SW 1271 (cell line): ENCODE data around the gene NCOA7.
A peak's percentile ranks its signal among the peaks of the same experiment; 100 is the strongest.
"Not testable (repeated sequence)": the region's sequence is repeated elsewhere in the genome, so short reads cannot be mapped to it uniquely, and the experiment has no call there.

Source experiments
- DNase-seq, 2 experiments: peaks; one replicate each; lab custom pipeline; 2025; lab: John Stamatoyannopoulos, UW

NCOA7 gene

DNA sequence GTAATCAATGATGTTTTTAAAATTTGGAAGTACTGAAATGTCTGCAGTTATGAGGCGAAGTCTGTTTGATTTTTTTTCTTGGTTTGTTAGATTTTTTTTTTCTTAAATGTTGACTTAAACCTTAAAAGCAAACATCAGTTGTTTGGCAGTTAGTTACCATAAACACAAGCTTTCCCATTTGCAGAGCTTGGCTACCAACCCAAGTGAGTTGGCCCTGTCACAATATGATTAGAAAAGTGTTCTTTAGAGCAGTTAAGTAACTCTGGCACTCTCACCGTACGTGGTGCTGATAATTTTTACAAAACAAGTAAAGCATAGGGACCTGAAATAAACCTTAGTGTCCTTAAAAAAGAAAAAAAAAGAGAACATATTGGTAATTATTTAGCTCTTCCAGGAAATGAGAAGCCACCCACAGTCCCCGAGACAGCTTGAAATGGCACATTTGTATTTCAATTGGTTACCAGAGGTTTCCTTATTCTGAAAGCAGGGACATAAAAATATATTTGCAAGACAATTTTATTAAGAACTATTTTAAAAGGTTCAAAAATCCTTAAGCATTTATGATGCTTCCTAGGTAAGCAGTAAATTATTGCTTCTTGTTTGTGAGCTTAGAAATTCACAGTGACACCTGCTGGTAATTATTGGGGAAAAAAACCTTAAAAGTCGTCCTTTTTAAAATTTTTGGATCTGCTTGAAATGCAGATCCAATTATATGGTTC is 37.4 kb upstream of the NCOA7 start:
- DNase-seq, result peak in 1 of 2 experiments; percentile 37

- DNase-seq, result no peak
Measured at GRCh38 chr6:125753937-125754259, 36.9 kb upstream of the NCOA7 start.

DNA sequence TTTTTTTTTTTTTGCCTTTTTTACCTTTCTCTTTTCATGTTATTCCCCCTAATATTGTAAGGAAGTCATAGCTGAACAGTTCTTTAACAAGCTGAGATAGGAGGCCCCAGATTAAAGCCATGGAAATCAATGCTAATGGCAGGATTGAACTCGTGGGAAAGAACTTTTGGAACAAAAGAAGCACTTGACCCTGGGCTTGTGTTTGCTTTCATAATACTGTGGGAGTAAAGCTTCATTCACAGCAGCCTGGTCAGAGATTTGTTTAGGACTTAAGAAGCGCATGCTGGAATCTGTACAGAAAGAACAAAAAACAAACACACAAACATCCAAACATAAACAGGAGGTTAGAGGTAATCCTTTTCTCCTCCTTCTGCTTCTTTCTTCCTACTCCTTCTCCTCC is 36.2 kb upstream of the NCOA7 start:
- DNase-seq, result no peak

GRCh38 chr6:125759184-125759902 is 31.4 kb upstream of the NCOA7 start:
- DNase-seq, result no peak

GRCh38 chr6:125759959-125760457 is 30.8 kb upstream of the NCOA7 start:
- DNase-seq, result no peak

DNA sequence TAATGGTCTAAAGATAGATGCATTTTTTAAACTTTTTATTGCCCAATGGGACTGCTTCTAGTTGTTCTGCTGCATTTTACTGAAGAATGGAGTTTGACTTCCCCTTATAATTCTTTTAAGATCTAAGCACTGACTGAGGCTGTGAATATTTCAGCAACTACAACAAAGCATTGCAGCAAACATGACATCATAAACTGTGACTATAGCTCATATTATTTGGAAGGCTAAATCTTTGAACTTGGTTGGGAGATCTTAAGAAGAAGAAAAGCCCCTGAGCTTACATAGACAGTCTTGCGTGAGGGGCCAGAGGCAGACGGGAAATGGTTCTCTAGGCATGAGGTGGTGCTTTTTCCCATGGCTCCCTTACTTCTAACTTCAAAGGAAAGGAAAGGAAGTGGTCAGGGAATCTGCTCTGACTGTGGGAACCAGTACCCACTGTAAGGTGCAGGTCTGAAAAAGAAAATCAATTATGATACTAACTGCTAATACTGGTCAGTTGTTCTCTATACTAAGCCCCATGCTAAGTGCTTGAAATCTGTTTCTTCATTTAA is 26.6 kb upstream of the NCOA7 start:
- no peak for DNase-seq

- no peak for DNase-seq
Measured at GRCh38 chr6:125765944-125766343, 24.8 kb upstream of the NCOA7 start.

DNA sequence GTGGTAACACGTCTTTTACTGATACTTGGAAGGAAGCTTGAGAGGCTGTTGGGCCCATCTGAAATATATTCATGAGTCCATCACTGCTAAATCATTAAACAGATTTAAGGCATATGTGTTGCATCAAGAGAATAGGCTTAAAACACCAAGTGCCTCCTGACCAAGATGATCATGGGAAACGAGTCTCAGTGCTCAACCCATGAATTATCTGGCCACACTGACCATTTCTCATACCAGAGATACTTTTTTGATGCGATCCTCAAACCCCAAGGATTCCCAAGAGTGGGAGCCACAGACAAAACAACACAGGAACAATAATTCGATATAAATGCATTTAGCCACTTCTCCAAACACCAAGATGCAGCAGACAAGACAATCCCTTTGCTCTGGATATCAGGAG is 24.1 kb upstream of the NCOA7 start:
- DNase-seq, result no peak

DNA sequence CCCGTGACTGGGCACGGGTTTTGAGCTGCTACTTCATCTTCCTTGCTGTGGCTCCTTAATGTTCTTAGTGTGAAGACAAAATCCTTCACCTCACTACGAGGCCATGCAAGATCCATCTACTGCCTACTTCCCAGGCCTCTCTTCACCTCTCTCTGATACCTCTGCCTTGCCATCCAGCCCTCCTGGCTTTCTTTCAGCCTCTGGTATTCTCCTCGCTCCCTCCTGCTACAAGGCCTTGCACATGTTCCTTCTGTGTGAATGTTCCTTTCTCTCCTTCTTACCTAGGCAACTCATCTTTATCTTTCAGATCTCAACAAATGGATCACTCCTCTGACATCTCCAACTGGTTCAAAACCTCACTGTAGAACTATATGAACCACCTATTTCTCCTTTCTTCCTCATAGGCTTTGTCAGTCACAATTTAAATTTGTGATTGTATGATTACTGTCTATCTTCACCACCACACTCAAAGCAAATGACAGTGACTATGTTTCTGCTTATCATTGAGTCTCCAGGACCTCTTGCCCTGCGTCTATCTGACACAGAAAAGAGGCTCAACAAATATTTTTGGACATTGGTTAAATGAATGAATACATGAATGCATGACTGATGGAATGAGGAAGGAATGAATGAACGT is 21.5 kb upstream of the NCOA7 start:
- DNase-seq, result no peak

GRCh38 chr6:125773387-125774341 is 17.1 kb upstream of the NCOA7 start:
- no peak for DNase-seq

DNA sequence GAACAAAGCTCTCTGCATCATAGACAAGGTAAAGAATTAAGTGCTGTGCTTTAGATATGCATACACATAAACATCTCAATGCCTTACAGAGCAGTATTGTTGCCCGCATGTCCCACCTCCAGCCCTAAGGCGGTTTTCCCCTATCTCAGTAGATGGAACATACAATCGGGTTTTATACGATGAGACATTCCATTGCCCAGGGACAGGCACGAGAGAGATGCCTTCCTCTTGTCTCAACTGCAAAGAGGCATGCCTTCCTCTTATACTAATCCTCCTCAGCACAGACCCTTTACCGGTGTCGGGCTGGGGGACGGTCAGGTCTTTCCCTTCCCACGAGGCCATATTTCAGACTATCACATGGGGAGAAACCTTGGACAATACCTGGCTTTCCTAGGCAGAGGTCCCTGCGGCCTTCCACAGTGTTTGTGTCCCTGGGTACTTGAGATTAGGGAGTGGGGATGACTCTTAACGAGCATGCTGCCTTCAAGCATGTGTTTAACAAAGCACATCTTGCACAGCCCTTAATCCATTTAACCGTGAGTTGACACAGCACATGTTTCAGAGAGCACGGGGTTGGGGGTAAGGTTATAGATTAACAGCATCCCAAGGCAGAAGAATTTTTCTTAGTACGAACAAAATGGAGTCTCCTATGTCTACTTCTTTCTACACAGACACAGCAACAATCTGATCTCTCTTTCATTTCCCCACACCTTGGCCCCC is 14.5 kb upstream of the NCOA7 start:
- DNase-seq, result not testable (repeated sequence)

DNA sequence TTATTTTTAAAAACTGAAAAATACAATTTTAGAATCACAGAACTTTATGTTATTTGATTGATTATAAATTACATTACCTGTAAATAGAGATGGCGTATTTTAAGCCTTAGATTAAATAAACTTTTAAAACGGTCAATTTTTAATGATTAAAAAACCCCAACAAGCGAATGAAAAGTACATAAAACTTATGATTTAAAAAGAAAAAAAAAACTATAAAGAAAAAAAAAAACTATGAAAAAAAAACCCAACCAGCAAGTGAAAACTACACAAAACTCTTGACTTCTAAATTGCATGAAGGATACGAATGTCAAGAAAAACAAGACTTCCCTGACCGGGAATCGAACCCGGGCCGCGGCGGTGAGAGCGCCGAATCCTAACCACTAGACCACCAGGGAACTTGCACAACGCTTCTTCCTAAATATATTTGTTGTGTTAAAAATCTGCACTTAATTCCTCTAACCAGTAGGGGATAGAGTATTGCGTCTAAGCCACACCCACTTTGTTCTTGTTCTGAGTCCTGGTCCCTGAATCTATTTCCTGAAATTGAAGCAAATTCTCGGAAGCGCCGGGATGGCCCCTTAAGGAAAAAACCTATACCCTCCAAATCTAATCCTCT is 10.7 kb upstream of the NCOA7 start:
- DNase-seq, result peak; percentile 79 to 94

- peak; percentile 68 to 90 for DNase-seq
Measured at GRCh38 chr6:125780540-125781313, 10.0 kb upstream of the NCOA7 start.

DNA sequence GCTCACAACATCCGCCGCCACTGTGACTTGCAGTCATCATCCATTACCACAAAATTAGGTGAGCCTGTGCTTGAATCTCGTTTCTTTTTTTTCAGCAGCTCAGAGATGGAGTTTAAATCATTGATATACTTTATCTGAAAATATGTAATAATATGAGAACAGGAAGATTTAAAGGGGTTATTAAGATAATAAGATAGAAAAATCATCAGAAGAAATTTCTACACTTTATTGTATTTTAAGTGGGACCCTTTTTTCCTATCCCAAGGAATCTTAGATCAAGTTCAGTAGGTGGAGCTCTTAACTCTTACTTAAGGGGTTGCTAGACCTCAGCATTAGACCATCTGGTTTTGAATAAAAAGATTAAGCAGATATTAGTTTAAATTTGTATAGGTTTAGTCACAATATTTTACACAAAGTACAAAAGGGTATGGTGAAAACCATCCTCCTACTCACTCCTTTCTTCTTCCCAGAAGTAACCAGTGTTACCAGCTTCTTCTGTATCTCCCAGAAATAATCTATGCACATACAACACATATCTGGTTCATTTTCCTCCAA is 9.4 kb upstream of the NCOA7 start:
- DNase-seq, result peak in 1 of 2 experiments; percentile 76

DNA sequence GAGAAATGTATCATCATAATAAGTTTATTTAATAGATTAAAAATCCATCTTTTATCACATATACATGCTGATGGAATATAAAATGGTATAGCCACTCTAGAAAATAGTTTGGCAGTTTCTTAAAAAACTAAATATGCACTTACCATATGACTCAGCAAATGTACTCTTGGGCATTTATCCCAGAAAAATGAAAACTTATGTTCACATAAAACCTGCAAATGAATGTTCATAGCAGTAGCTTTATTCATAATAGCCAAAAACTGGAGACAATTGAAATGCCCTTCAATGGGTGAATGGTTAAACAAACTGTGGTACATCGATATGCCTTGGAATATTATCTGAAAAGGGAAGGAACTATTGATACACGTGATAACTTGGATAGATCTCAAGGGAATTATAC is 6.4 kb upstream of the NCOA7 start:
- no peak for DNase-seq

GRCh38 chr6:125787791-125788190 is 3.0 kb upstream of the NCOA7 start:
- DNase-seq, result no peak

GRCh38 chr6:125789167-125789566 is 1.6 kb upstream of the NCOA7 start:
- no peak for DNase-seq

- DNase-seq, result peak; percentile 16 to 51
Measured at GRCh38 chr6:125789576-125790357, 993 bp upstream of the NCOA7 start.
